ENCODE results near the gene FBLN2.

- TF ChIP-seq POLR2A (IDR thresholded peaks at IDR 0.05) (no peak), CTCF (IDR thresholded peaks at IDR 0.05) (no peak)
Measured at GRCh38 chr3:13565581-13566452, 16.9 kb downstream of the FBLN2 start.
